GM19395 (cell line): ENCODE data around the gene SPATA17.
A peak's percentile ranks its signal among the peaks of the same experiment; 100 is the strongest.
"Not testable (repeated sequence)": the region's sequence is repeated elsewhere in the genome, so short reads cannot be mapped to it uniquely, and the experiment has no call there.

Experiments
- ATAC-seq: cut with Tn5 transposase; IDR thresholded peaks from one replicate; pipeline ENCODE4 v1.9.1; 2021; ENCODE audit warnings: mild to moderate bottlenecking, moderate library complexity; ENCODE audit not compliant: unreplicated experiment

Gene SPATA17

GRCh38 chr1:217630711-217631591 lies at the start of gene SPATA17, which contains the start of gene GPATCH2:
TSS of gene SPATA17 (plus strand) at chr1:217631344. CDS start at chr1:217631379, 35 bp downstream.
TSS of gene GPATCH2 (minus strand) at chr1:217631090. CDS start at chr1:217630971, 119 bp downstream.
- ATAC-seq = peak; percentile 99

- ATAC-seq = not testable (repeated sequence)
Observed at GRCh38 chr1:217584286-217584811, 46.8 kb upstream of the SPATA17 start.

- ATAC-seq = no peak
Observed at GRCh38 chr1:217585577-217585976, 45.6 kb upstream of the SPATA17 start.

GRCh38 chr1:217586586-217586985 lies 44.6 kb upstream of the SPATA17 start:
- ATAC-seq = no peak

- no peak for ATAC-seq
Observed at GRCh38 chr1:217590598-217590997, 40.5 kb upstream of the SPATA17 start.

GRCh38 chr1:217599154-217599553 lies 32.0 kb upstream of the SPATA17 start:
- ATAC-seq = no peak

- no peak for ATAC-seq
Observed at GRCh38 chr1:217602380-217602779, 28.8 kb upstream of the SPATA17 start.

GRCh38 chr1:217605390-217605789 lies 25.8 kb upstream of the SPATA17 start:
- no peak for ATAC-seq

GRCh38 chr1:217614200-217614712 lies 16.9 kb upstream of the SPATA17 start:
- ATAC-seq = no peak

GRCh38 chr1:217617126-217617525 lies 14.0 kb upstream of the SPATA17 start:
- no peak for ATAC-seq

- peak; percentile 100 for ATAC-seq
Observed at GRCh38 chr1:217620814-217621213, 10.3 kb upstream of the SPATA17 start.

- no peak for ATAC-seq
Observed at GRCh38 chr1:217622042-217622441, 9.1 kb upstream of the SPATA17 start.

GRCh38 chr1:217626321-217626720 lies 4.8 kb upstream of the SPATA17 start:
- no peak for ATAC-seq

- ATAC-seq = no peak
Observed at GRCh38 chr1:217627431-217627830, 3.7 kb upstream of the SPATA17 start.

GRCh38 chr1:217642455-217642854 lies 11.3 kb downstream of the SPATA17 start:
- ATAC-seq = no peak

GRCh38 chr1:217647791-217648190 lies 16.6 kb downstream of the SPATA17 start:
- no peak for ATAC-seq

- ATAC-seq = no peak
Observed at GRCh38 chr1:217650674-217651073, 19.5 kb downstream of the SPATA17 start.

GRCh38 chr1:217660353-217661062 lies 29.4 kb downstream of the SPATA17 start:
- peak; percentile 76 for ATAC-seq

GRCh38 chr1:217661407-217661806 lies 30.3 kb downstream of the SPATA17 start:
- no peak for ATAC-seq

GRCh38 chr1:217668351-217668940 lies 37.3 kb downstream of the SPATA17 start:
- ATAC-seq = no peak

GRCh38 chr1:217673387-217673786 lies 42.2 kb downstream of the SPATA17 start:
- ATAC-seq = peak; percentile 75
